Measurements from ENCODE around the gene QRICH1. TPM values are rescaled to one million over a fixed set of nuclear protein-coding genes. Genes with fewer than 3 reads are reported as not detected.
A peak's percentile ranks its signal among the peaks of the same experiment; 100 is the strongest.

Gene QRICH1
- total RNA-seq = 77.5 to 89.5 TPM (median 79.3 TPM) in 3 replicates
- long read RNA-seq, transcript QRICH1-202 (10 exons, 3,549 nt) = major isoform, 33 of 61 reads
- long read RNA-seq, transcript QRICH1-204 (11 exons, 3,009 nt) = minor isoform, 6 of 61 reads
- long read RNA-seq, partial matches to known transcripts = 10 of 61 reads
- long read RNA-seq, other reads (novel, unspliced or antisense) = 12 of 61 reads

DNA sequence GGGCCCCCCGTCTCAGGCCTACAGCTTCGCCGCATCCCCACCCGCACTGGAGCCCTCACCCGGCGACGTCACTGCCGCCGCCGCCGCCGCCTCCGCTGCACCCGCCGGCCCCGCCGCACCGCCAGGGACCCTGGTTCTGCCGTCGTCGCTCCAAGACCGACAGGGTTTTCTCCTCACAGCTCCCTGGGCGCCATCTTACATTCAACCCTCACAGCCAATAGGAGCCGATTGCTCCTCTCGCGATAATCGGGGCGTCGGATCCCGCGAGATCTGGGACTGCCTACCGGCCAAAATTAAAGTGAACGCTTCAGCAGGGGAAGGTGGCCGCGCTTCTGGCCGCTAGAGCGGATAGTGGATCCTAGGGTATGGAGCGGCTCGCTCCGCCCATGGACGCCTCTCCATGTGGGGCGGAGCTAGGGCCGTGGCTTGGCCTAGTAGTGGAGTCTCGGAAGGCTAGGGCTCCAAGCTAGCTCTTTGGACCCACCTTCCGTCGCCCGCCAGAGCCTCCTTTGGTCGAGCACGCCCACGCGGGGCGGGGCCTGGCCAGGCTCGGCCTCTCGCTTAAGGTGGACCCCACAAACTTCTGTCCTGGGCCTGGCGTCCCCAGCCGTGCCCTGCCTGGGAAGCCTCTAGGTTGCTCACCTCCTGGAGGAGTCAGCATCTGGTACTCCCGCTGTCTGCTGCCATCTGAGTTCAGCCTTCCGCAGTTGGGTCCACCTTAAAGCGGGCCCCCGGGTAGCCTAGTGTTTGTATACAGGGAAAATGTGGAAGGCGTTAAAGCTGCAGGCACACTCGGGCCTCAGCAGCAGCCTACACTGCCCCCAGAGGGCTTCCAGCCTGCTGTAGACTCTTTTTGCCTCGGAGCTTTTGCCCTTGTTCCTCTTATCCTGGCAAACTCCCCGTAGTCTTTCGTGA is at the start of gene QRICH1:
TSS of gene QRICH1 (minus strand) at position 219 of the 915 bp plus-strand sequence. CDS start 17,054 bp downstream, outside the sequence.
- H3K27ac Mint-ChIP-seq (ENCODE audit: unreplicated experiment) = peak within 1 kb of the TSS; percentile 96
- DNase-seq (ENCODE audit: low spot score) = peak; percentile 99
- H3K36me3 Mint-ChIP-seq (ENCODE audit: low read depth) = peaks cover 10% of the 10 kb centered on the region
- TF ChIP-seq, protein P1, sequence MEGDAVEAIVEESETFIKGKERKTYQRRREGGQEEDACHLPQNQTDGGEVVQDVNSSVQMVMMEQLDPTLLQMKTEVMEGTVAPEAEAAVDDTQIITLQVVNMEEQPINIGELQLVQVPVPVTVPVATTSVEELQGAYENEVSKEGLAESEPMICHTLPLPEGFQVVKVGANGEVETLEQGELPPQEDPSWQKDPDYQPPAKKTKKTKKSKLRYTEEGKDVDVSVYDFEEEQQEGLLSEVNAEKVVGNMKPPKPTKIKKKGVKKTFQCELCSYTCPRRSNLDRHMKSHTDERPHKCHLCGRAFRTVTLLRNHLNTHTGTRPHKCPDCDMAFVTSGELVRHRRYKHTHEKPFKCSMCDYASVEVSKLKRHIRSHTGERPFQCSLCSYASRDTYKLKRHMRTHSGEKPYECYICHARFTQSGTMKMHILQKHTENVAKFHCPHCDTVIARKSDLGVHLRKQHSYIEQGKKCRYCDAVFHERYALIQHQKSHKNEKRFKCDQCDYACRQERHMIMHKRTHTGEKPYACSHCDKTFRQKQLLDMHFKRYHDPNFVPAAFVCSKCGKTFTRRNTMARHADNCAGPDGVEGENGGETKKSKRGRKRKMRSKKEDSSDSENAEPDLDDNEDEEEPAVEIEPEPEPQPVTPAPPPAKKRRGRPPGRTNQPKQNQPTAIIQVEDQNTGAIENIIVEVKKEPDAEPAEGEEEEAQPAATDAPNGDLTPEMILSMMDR (IDR thresholded peaks at IDR 0.05) = peak; percentile 79
- H3K4me1 Mint-ChIP-seq (ENCODE audit: low read depth) = peaks cover 37% of the 10 kb centered on the region
- peak within 1 kb of the TSS; percentile 88 for H3K4me3 Mint-ChIP-seq (ENCODE audit: unreplicated experiment)
- H3K9me3 Mint-ChIP-seq (ENCODE audit: low read depth) = no peaks in the 10 kb centered on the region
- H3K27me3 Mint-ChIP-seq (ENCODE audit: low read depth) = no peaks in the 10 kb centered on the region

DNA sequence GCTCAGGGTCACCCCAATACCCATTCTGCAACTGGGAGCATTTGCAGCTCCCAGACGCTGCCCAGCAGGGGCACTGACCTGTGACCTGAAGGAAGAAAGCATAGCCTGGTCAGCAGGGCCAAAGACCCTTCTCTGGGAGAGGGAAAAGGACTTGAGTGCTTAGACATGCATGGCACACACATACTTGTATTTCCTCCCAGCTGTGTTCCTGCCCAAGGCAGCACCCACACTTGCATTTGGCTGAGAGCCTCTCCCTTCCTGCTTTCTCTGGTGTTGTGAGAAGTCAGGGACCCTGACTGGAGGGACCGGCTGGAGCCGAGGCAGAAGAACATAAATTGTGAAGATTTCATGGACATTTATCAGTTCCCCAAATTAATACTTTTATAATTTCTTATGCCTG is 46.2 kb upstream of the QRICH1 start:
- TF ChIP-seq, protein P1 (IDR thresholded peaks at IDR 0.05) = no peak
- Mint-ChIP-seq H3K4me3 (ENCODE audit: unreplicated experiment) (no peak overlapping the region), H3K4me1 (ENCODE audit: low read depth) (no peaks in the 10 kb centered on the region), H3K9me3 (ENCODE audit: low read depth) (peaks cover 13% of the 10 kb centered on the region), H3K27ac (ENCODE audit: unreplicated experiment) (no peak overlapping the region), H3K27me3 (ENCODE audit: low read depth) (peaks cover 2% of the 10 kb centered on the region), H3K36me3 (ENCODE audit: low read depth) (peaks cover 3% of the 10 kb centered on the region)
- no peak for DNase-seq (ENCODE audit: low spot score)

- Mint-ChIP-seq H3K4me1 (ENCODE audit: low read depth) (peaks cover 19% of the 10 kb centered on the region), H3K27me3 (ENCODE audit: low read depth) (peaks cover 2% of the 10 kb centered on the region), H3K9me3 (ENCODE audit: low read depth) (peaks cover 2% of the 10 kb centered on the region), H3K4me3 (ENCODE audit: unreplicated experiment) (no peak overlapping the region), H3K36me3 (ENCODE audit: low read depth) (peaks cover 2% of the 10 kb centered on the region), H3K27ac (ENCODE audit: unreplicated experiment) (no peak overlapping the region)
- TF ChIP-seq, protein P1 (IDR thresholded peaks at IDR 0.05) = no peak
- no peak for DNase-seq (ENCODE audit: low spot score)
These were observed 41.6 kb upstream of the QRICH1 start for GRCh38 chr3:49135499-49135898.

DNA sequence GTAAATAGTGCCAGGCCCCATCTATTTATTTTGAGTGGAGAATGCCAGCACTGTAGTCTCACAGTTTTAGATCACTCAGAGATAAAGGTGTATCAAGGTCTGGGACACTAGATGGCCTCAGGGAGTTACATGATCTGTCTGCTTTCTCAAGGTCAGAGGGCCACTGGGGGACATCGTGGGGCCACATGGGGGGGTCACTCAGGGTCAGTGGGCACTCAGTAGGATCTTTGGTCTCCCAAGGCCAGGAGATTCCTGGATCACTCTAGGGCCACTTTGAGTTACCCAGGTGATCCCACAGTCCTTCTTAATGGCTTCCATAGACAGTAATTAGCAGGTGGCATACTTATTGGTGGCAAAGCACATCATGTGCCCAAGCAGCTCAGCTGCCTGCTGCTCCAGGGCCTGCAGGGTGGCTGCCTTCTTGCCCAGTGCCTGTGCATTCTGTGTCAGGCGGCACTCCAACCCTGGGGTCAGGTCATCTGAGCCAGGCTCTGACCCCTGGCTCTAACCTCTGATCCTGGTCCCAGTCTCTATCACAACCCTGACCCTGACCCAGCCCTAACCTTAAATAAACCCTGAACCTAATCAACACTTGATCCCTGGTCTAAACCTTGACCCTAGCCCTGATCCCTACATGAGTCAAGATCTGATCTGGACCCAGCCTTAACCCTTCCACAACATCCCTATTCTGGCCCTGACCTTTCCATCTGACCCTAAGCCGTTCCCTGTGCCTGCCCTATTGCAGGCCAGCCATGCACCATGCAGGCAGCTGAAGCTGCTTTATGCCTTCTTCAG is 40.8 kb upstream of the QRICH1 start:
- peaks cover 5% of the 10 kb centered on the region for H3K36me3 Mint-ChIP-seq (ENCODE audit: low read depth)
- peaks cover 26% of the 10 kb centered on the region for H3K4me1 Mint-ChIP-seq (ENCODE audit: low read depth)
- H3K27ac Mint-ChIP-seq (ENCODE audit: unreplicated experiment) = peak overlapping the region; percentile 17
- no peak for DNase-seq (ENCODE audit: low spot score)
- no peaks in the 10 kb centered on the region for H3K9me3 Mint-ChIP-seq (ENCODE audit: low read depth)
- H3K27me3 Mint-ChIP-seq (ENCODE audit: low read depth) = peaks cover 2% of the 10 kb centered on the region
- peak overlapping the region; percentile 92 for H3K4me3 Mint-ChIP-seq (ENCODE audit: unreplicated experiment)
- TF ChIP-seq, protein P1 (IDR thresholded peaks at IDR 0.05) = peak; percentile 13

Measured in chondrocyte (in vitro differentiated cells).